HEK293T (cell line): ENCODE measurements around the gene PID1.
"Not testable (repeated sequence)": the region's sequence is repeated elsewhere in the genome, so short reads cannot be mapped to it uniquely, and the experiment has no call there.

Experiments
- CTCF ChIA-PET: fragments of 350-600 bp; formaldehyde crosslinking; extraction: SDS; loops from one replicate; lab custom pipeline; 2021; ENCODE audit warnings: antibody characterized with exemption, inconsistent platforms; lab: Yijun Ruan, JAX
- POLR2A ChIA-PET: fragments of 350-600 bp; formaldehyde crosslinking; extraction: SDS; loops from one replicate; lab custom pipeline; 2020; ENCODE audit warnings: antibody characterized with exemption, inconsistent platforms; lab: Yijun Ruan, JAX
- DNase-seq: peaks from one replicate; pipeline ENCODE4 v3.0.0; 2012; ENCODE audit warnings: mixed read lengths; ENCODE audit errors: extremely low spot score
- ARNT ChIP-seq: fragments of 450-650 bp; IDR thresholded peaks from 2 replicates; pipeline ENCODE4 v1.6.1; 2017; ENCODE audit warnings: mild to moderate bottlenecking
- BHLHE40 ChIP-seq: fragments of 450-650 bp; IDR thresholded peaks from 2 replicates; pipeline ENCODE4 v1.6.1; 2016; ENCODE audit warnings: mild to moderate bottlenecking, moderate library complexity, borderline replicate concordance
- CTBP1 ChIP-seq: fragments of 450-650 bp; IDR thresholded peaks from 2 replicates; pipeline ENCODE4 v1.6.1; 2016; ENCODE audit warnings: borderline replicate concordance
- ELF4 ChIP-seq: fragments of 450-650 bp; IDR thresholded peaks from 2 replicates; pipeline ENCODE4 v1.6.1; 2017; ENCODE audit warnings: antibody characterized with exemption
- FOXA1 ChIP-seq: fragments of 450-650 bp; IDR thresholded peaks from 2 replicates; pipeline ENCODE4 v1.6.1; 2016; ENCODE audit warnings: mild to moderate bottlenecking
- FOXK2 ChIP-seq: fragments of 450-650 bp; IDR thresholded peaks from 2 replicates; pipeline ENCODE4 v1.6.1; 2016; ENCODE audit warnings: mild to moderate bottlenecking
- FOXM1 ChIP-seq: fragments of 450-650 bp; IDR thresholded peaks from 2 replicates; pipeline ENCODE4 v1.6.1; 2017; ENCODE audit warnings: mild to moderate bottlenecking, borderline replicate concordance
- HDGF ChIP-seq: fragments of 450-650 bp; IDR thresholded peaks from 2 replicates; pipeline ENCODE4 v1.6.1; 2017; ENCODE audit warnings: antibody characterized with exemption, borderline replicate concordance
- L3MBTL2 ChIP-seq: fragments of 450-650 bp; conservative IDR thresholded peaks from 2 replicates; pipeline ENCODE4 v1.6.1; 2016; ENCODE audit warnings: mild to moderate bottlenecking
- LEF1 ChIP-seq: fragments of 450-650 bp; IDR thresholded peaks from 2 replicates; pipeline ENCODE4 v1.6.1; 2017; ENCODE audit warnings: mild to moderate bottlenecking, borderline replicate concordance
- NFRKB ChIP-seq: fragments of 450-650 bp; IDR thresholded peaks from 2 replicates; pipeline ENCODE4 v1.6.1; 2016; ENCODE audit warnings: mild to moderate bottlenecking, moderate library complexity
- SP1 ChIP-seq: fragments of 450-650 bp; IDR thresholded peaks from 2 replicates; pipeline ENCODE4 v1.6.1; 2017
- SUZ12 ChIP-seq: fragments of 450-650 bp; IDR thresholded peaks from 2 replicates; pipeline ENCODE4 v1.6.1; 2016; ENCODE audit warnings: mild to moderate bottlenecking
- TARDBP ChIP-seq: fragments of 450-650 bp; IDR thresholded peaks from 2 replicates; pipeline ENCODE4 v1.6.1; 2016
- ZNF384 ChIP-seq: fragments of 450-650 bp; IDR thresholded peaks from 2 replicates; pipeline ENCODE4 v1.6.1; 2016
- TF ChIP-seq, protein P1 (sequence below): fragments of 450-650 bp; IDR thresholded peaks from 2 replicates; pipeline ENCODE4 v1.6.1; 2016

PID1 gene

DNA sequence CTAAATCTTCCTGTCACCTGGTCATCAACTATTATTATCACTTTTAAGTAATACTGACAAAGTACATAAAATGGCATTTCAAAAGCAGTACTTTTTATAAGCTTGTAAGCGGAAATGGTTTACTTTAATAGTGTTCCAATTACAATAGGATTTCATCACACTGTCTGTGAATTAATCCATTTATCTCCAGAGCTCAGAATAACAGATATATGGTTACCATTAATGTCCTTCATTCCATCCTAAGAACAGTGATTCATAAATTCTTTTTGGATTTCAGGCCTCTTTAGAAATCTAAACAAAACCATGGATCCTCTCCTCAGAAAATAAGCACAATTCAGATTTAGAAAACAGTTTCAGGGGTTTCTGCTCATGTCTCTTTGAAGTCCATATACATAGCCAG lies 68.4 kb downstream of the PID1 start:
- DNase-seq: no peak
- TF ChIP-seq ZNF384 (no peak), L3MBTL2 (no peak), FOXA1 (no peak), ARNT (no peak), CTBP1 (no peak)
- POLR2A ChIA-PET: no interaction called here
- CTCF ChIA-PET: no interaction called here

DNA sequence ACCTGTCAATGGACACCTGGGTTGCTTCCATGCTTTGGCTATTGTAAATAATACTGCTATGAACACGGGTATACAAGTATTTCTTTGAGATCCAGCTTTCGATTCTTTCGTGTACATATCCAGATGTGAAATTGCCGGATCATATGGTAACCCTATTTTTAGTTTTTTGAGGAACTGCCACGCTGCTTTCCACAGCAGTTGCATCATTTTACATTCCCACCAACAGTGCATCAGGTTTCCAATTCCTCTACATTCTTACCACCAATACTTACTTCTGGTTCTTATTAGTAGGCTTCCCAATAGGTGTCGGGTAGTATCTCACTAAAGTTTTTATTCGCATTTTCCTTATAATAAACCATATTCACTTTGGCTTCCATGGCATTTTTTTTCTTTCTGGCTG lies 69.6 kb downstream of the PID1 start:
- DNase-seq: no peak
- CTCF ChIA-PET: no interaction called here
- POLR2A ChIA-PET: no interaction called here

DNA sequence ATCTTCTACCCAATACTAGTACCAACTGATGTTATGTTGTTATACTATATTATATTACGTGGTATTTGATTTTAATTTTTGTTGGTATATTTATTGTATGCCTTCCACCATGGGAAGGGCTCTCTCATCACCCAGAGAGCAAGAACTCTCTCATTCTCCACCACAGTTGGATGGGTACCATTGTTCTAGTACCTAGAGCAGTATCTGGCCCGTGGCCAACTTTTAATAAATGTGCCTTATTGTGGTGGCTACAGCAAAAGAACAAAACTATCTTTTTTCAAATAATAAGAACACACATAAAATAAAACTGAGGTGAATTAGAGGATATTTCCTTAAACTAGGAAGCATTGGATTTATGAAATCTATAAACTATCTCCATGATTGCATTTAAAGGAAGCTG lies 71.8 kb downstream of the PID1 start:
- ChIA-PET POLR2A (no interaction called here), CTCF (no interaction called here)
- TF ChIP-seq ZNF384: no peak
- DNase-seq: no peak

More for the DNA sequence above, 69.6 kb downstream of the PID1 start:
- TF ChIP-seq, protein P1, sequence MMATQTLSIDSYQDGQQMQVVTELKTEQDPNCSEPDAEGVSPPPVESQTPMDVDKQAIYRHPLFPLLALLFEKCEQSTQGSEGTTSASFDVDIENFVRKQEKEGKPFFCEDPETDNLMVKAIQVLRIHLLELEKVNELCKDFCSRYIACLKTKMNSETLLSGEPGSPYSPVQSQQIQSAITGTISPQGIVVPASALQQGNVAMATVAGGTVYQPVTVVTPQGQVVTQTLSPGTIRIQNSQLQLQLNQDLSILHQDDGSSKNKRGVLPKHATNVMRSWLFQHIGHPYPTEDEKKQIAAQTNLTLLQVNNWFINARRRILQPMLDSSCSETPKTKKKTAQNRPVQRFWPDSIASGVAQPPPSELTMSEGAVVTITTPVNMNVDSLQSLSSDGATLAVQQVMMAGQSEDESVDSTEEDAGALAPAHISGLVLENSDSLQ: no peak
- TF ChIP-seq CTBP1 (no peak), LEF1 (no peak), FOXK2 (no peak), HDGF (no peak), ELF4 (no peak), ARNT (no peak), BHLHE40 (no peak)

DNA sequence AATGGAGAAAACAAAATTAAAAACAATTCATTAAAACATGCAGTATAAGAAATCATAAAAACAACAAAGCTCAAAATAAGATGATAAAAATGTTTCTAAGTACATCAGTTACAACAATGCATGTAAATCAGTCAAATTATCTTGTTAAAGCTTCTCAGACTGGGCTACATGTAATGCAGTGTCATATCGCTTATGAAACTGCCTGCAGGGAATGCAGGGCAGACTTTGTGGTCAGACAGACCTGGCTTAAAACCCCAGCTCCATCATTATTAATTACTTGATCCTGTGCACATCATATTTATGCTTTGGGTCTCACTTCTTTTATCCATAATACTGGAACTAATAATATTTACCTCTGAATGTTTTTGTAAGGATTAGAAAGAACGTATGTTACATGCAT lies 74.6 kb downstream of the PID1 start:
- TF ChIP-seq, protein P1: no peak
- TF ChIP-seq FOXM1: no peak
- no peak for TF ChIP-seq NFRKB
- TF ChIP-seq ELF4: no peak
- TF ChIP-seq HDGF: no peak
- no peak for TF ChIP-seq BHLHE40
- TF ChIP-seq CTBP1: no peak
- no peak for TF ChIP-seq FOXA1
- no peak for TF ChIP-seq ARNT
- no peak for TF ChIP-seq SP1
- TF ChIP-seq FOXK2: no peak
- no peak for TF ChIP-seq TARDBP
- no peak for TF ChIP-seq SUZ12
- TF ChIP-seq LEF1: no peak
- TF ChIP-seq ZNF384: no peak
- TF ChIP-seq L3MBTL2: no peak
- POLR2A ChIA-PET: no interaction called here
- DNase-seq: no peak
- CTCF ChIA-PET: no interaction called here

DNA sequence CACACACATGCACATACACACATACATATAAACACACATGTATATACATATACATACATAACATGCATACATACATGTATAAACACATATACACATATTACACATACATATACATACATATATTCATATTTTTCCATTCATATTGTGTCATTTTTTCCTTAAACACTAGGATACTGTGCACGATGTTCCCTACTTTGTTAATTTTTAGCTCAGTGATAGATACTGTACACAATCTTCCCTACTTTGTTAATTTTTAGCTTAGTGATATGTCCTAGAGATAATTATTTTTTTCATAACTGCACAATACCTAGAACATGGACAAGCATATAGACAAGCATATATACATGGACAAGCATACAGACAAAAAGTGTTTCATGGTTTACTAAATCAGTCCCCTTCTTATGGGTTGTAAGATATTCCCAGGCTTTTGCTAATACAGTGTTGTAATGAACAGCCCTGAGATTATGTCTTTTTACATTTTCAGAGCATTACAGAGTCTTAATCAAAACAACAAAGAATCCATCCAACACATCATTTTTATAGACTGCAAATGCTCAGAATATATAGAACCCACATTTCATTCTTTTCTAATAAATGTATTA lies 75.6 kb downstream of the PID1 start:
- POLR2A ChIA-PET: no interaction called here
- TF ChIP-seq FOXM1 (no peak), FOXA1 (no peak), ELF4 (no peak), SP1 (no peak), ZNF384 (no peak)
- no peak for DNase-seq
- CTCF ChIA-PET: no interaction called here

DNA sequence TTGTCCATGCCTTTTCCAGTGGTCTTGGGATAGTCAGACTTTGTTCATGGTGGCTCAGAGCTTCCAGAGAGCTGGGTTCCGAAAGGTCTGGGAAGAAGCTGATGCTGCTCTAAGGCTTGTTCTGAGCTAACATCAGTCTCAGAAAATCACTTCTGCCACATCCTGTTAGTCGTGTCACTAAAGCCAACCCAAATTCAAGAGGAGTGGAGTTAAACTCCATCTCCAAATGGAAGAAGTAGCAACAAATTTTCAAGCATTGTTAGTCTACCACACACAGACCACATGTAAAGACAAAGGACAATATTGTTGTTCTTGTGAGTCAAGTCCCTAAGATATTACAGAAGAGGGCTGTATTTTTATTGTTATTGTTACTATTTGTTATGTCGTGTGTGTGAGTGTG lies 77.8 kb downstream of the PID1 start:
- POLR2A ChIA-PET: no interaction called here
- no peak for DNase-seq
- CTCF ChIA-PET: no interaction called here
- no peak for TF ChIP-seq FOXM1
- TF ChIP-seq HDGF: no peak
- no peak for TF ChIP-seq TARDBP
- no peak for TF ChIP-seq BHLHE40
- TF ChIP-seq SUZ12: no peak

DNA sequence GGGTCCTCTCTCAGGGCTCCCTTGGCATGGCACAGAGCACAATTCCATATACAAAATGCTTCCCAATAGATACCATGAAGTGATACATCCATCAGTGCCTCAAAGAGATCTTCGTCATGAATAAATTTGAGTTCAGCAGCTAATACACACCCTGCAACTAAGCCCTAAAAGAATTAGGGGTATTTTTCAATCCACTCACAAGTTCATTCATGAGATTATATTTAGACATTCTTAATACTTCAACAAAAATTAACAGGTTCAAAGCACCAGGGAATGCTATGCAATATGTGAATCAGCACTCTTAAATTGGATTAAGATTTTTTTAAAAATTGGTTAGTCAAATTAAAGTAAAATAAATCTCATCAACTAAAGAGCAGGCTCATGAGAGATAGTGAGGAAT lies 79.7 kb downstream of the PID1 start:
- TF ChIP-seq ZNF384 (no peak), FOXK2 (no peak), LEF1 (no peak)
- ChIA-PET CTCF (no interaction called here), POLR2A (no interaction called here)
- no peak for DNase-seq

DNA sequence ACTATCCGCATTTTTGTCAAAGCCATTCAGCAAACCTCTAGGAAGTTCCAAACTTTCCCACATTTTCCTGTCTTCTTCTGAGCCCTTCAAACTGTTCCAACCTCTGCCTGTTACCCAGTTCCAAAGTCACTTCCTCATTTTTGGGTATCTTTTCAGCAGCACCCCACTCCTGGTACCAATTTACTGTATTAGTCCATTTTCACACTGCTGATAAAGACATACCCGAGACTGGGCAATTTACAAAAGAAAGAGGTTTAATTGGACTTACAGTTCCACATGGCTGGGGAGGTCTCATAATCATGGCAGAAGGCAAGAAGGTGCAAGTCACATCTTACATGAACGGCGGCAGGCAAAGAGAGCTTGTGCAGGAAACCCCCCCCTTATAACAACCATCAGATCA lies 84.0 kb downstream of the PID1 start:
- CTCF ChIA-PET, POLR2A ChIA-PET, DNase-seq: not testable (repeated sequence)
